AG10803 (cell line): ENCODE measurements around the gene DCUN1D3.
A peak's percentile ranks its signal among the peaks of the same experiment; 100 is the strongest.
"Not testable (repeated sequence)": the region's sequence is repeated elsewhere in the genome, so short reads cannot be mapped to it uniquely, and the experiment has no call there.

Experiments used
- DNase-seq: peaks from one replicate; pipeline ENCODE4 v3.0.0; 2010; ENCODE audit warnings: low read depth
- H3K4me3 ChIP-seq: 2 replicates; pipeline ENCODE4 v1.5.1; 2011; ENCODE audit warnings: mild to moderate bottlenecking, low read length, control low read depth
- TF ChIP-seq, protein P1 (sequence below): conservative IDR thresholded peaks from 2 replicates; pipeline ENCODE4 v1.5.1; 2011; ENCODE audit warnings: mild to moderate bottlenecking, low read length, control low read depth, inconsistent platforms

Gene DCUN1D3

GRCh38 chr16:20930365-20930690 is 30.2 kb upstream of the DCUN1D3 start:
- no peak for DNase-seq
- no peak overlapping the region for H3K4me3 ChIP-seq
- TF ChIP-seq, protein P1, sequence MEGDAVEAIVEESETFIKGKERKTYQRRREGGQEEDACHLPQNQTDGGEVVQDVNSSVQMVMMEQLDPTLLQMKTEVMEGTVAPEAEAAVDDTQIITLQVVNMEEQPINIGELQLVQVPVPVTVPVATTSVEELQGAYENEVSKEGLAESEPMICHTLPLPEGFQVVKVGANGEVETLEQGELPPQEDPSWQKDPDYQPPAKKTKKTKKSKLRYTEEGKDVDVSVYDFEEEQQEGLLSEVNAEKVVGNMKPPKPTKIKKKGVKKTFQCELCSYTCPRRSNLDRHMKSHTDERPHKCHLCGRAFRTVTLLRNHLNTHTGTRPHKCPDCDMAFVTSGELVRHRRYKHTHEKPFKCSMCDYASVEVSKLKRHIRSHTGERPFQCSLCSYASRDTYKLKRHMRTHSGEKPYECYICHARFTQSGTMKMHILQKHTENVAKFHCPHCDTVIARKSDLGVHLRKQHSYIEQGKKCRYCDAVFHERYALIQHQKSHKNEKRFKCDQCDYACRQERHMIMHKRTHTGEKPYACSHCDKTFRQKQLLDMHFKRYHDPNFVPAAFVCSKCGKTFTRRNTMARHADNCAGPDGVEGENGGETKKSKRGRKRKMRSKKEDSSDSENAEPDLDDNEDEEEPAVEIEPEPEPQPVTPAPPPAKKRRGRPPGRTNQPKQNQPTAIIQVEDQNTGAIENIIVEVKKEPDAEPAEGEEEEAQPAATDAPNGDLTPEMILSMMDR, result no peak

DNA sequence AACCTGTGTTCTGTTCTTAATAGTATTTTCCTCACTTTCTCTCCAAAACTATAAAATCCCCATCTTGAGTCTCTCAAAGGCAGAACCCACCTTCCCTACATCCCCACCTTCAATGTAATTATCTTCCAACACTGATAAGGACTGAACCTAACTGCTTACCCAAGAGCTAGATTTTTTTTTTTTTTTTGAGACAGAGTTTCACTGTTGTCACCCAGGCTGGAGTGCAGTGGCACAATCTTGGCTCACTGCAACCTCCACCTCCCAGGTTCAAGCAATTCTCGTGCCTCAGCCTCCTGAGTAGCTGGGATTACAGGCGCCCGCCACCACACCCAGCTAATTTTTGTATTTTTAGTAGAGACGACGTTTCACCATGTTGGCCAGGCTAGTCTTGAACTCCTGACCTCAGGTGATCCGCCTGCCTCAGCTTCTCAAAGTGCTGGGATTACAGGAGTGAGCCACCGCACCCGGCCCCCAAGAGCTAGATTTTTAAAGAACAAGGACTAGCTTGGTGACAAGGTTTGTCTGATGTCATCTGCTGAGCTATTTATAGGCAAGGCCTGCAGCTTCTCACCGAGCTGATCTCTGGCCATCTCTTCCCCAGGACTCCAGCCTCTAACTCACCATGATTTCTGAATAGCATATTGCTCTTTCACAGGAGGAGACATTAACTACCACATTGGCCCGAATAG is 29.7 kb upstream of the DCUN1D3 start:
- DNase-seq, result peak; percentile 36
- not testable (repeated sequence) for H3K4me3 ChIP-seq

DNA sequence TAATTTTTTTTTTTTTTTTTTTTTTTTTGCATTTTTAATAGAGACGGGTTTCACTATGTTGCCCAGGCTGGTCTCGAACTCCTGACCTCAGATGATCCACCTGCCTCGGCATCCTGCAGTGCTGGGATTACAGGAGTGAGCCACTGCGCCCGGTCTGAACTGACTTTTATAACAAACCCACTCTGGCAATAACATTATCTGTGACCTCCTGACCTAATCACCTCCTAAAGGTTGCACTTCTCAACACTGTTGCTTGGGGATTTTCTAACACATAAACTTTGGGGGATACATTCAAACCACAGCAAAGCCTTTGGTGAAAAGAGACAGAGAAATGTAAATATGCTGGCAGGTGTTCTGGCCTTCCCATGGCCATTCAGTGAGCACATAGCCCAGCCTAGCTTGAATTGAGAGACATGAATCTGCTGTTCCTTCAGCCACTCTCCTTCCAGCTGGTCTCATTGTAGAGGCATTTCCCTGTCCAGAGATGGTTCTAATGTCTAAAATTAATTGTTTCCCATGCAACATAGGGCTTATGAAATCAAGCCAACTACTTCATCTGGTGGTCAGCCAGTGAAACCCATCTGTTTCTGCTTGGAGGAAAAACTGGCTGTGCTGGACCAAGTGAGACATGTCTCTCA is 28.7 kb upstream of the DCUN1D3 start:
- peak; percentile 93 for DNase-seq
- no peak overlapping the region for H3K4me3 ChIP-seq
- TF ChIP-seq, protein P1, result no peak; the same call in 1 of the 2 replicates

DNA sequence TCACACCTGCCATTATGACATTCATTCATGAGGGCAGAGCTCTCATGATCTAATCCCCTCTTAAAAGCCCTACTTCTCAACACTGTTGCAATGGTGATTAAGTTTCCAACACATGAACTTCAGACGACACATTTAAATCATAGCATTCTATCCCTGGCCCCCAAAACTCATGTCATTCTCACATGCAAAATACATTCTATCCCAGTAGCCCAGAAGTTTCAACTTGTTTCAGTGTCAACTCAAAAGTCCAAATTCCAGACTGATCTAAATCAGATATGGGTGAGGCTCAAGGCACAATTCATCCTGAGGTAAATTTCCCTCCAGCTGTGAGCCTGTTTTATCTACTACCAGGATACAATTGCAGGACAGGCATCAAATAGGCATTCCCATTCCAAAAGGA is 25.6 kb upstream of the DCUN1D3 start:
- no peak for DNase-seq
- H3K4me3 ChIP-seq, result no peak overlapping the region
- TF ChIP-seq, protein P1, result no peak

GRCh38 chr16:20923876-20924275 is 23.7 kb upstream of the DCUN1D3 start:
- H3K4me3 ChIP-seq, result no peak overlapping the region
- no peak for DNase-seq
- TF ChIP-seq, protein P1, result no peak

DNA sequence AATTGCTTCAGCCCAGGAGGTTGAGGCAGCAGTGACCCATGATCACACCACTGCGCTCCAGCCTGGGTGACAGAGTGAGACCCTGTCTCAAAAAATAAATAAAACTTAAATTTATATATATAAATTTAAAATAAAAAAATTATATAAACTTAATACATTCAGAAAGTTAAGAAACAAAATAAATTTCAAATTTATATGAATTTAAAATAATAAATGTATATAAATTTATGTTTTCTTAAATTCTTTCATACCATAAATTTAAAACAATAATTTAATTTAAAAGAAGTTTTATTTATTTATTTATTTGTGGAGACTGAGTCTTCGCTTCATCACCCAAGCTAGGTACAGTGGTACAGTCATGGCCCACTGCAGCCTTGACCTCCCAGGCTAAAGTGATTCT is 20.6 kb upstream of the DCUN1D3 start:
- DNase-seq, result no peak
- no peak overlapping the region for H3K4me3 ChIP-seq
- TF ChIP-seq, protein P1, result no peak

- TF ChIP-seq, protein P1, result no peak
- DNase-seq, result no peak
- H3K4me3 ChIP-seq, result no peak overlapping the region
Observed at GRCh38 chr16:20920091-20920490, 19.9 kb upstream of the DCUN1D3 start.
